K562 (cell line): ENCODE results near the gene GXYLT2. TPM values are rescaled to one million over a fixed set of nuclear protein-coding genes. Genes with fewer than 3 reads are reported as not detected.

Source experiments
- ATAC-seq: fragments of 200-7000 bp; cut with Tn5 transposase; 3 replicates; pipeline ENCODE4 v1.9.1; 2020; ENCODE audit warnings: moderate library complexity
- BruUV-seq: library from RNA; stranded (reverse); fragments of 400-500 nt; replicated peaks from 2 replicates; lab custom pipeline; 2021; lab: Mats Ljungman, UMichigan
- CTCF ChIA-PET: fragments of 300-600 bp; formaldehyde crosslinking; extraction: SDS; loops from one replicate; lab custom pipeline; 2021; ENCODE audit warnings: low intra/inter-chr PET ratio; lab: Yijun Ruan, JAX
- POLR2A ChIA-PET: fragments of 300-600, 350-650 bp; sonication (Branson Sonifier 250); formaldehyde crosslinking; extraction: SDS; loops from one replicate; lab custom pipeline; 2021; ENCODE audit warnings: antibody characterized with exemption, inconsistent platforms; lab: Yijun Ruan, JAX
- DNase-seq, 4 experiments: peaks; one replicate each; pipeline versions ENCODE4 v3.0.0 to v3.0.0-alpha.2; 2011 to 2018; ENCODE audit warnings: low spot score in 3 of 4, mixed read lengths in 3 of 4; ENCODE audit errors: extremely low read depth in 1 of 4
- FAIRE-seq: peaks from 2 replicates; lab custom pipeline; 2011; peaks lifted over from hg19 to GRCh38; lab: Jason Lieb, UNC
- H2AFZ ChIP-seq: 2 replicates; pipeline ENCODE4 v1.6.0; 2011; ENCODE audit warnings: low read depth, low read length, control low read depth, inconsistent platforms
- H3K27ac ChIP-seq: fragments of 200-600 bp; 3 replicates; pipeline ENCODE4 v1.8.0; 2011; ENCODE audit warnings: low read depth, mild to moderate bottlenecking, control low read depth, inconsistent platforms, low read length, moderate library complexity, mixed read lengths; ENCODE audit errors: extremely low read depth
- H3K27me3 ChIP-seq, 2 experiments: fragments of 300-600 bp in 1 of 2; 2 replicates in 1 of 2; 3 replicates in 1 of 2; pipeline versions ENCODE4 v1.6.0 to v1.8.0; 2011; ENCODE audit warnings: inconsistent platforms in 2 of 2, low read length in 2 of 2, mild to moderate bottlenecking in 1 of 2, mixed read lengths in 1 of 2, moderate library complexity in 1 of 2; ENCODE audit not compliant: control insufficient read depth in 2 of 2, insufficient read depth in 2 of 2
- H3K36me3 ChIP-seq: fragments of 300-600 bp; 3 replicates; pipeline ENCODE4 v1.8.0; 2011; ENCODE audit warnings: mild to moderate bottlenecking, low read length, inconsistent platforms; ENCODE audit not compliant: control insufficient read depth, insufficient read depth
- H3K4me1 ChIP-seq, 2 experiments: fragments of 200-600 bp in 1 of 2; replicated peaks in 1 of 2; 2 replicates in 1 of 2; 3 replicates in 1 of 2; pipeline versions ENCODE4 v1.5.1 to v1.8.0; 2011; ENCODE audit warnings: inconsistent platforms in 2 of 2, low read length in 2 of 2, mild to moderate bottlenecking in 1 of 2, mixed read lengths in 1 of 2, moderate library complexity in 1 of 2; ENCODE audit not compliant: control insufficient read depth in 2 of 2, insufficient read depth in 2 of 2
- H3K4me2 ChIP-seq: 2 replicates; pipeline ENCODE4 v1.6.1; 2011; ENCODE audit warnings: low read length, control low read depth, inconsistent platforms, mixed read lengths; ENCODE audit not compliant: insufficient read depth
- H3K4me3 ChIP-seq: fragments of 200-600 bp; sonication (generic), shearing (Covaris generic); 2 replicates; pipeline ENCODE4 v1.5.1; 2016; ENCODE audit warnings: control low read depth, inconsistent platforms
- H3K79me2 ChIP-seq: fragments of 200-600 bp; 3 replicates; pipeline ENCODE4 v1.8.0; 2011; ENCODE audit warnings: low read length, inconsistent platforms; ENCODE audit not compliant: control insufficient read depth, insufficient read depth
- H3K9ac ChIP-seq, 2 experiments: 2 replicates each; pipeline versions ENCODE4 v1.6.0 to v1.6.1; 2011; ENCODE audit warnings: low read depth in 2 of 2, low read length in 2 of 2, control low read depth in 1 of 2, inconsistent platforms in 1 of 2, mild to moderate bottlenecking in 1 of 2, mixed read lengths in 1 of 2; ENCODE audit not compliant: insufficient read depth in 1 of 2
- H3K9me1 ChIP-seq: one replicate; pipeline ENCODE4 v1.6.0; 2011; ENCODE audit warnings: inconsistent platforms, mild to moderate bottlenecking, low read length, moderate library complexity; ENCODE audit not compliant: control insufficient read depth, insufficient read depth
- H3K9me3 ChIP-seq: replicated peaks from 2 replicates; pipeline ENCODE4 v1.5.1; 2011; ENCODE audit warnings: low read depth, low read length, inconsistent platforms; ENCODE audit not compliant: control insufficient read depth, insufficient read depth
- H4K20me1 ChIP-seq: replicated peaks from 2 replicates; pipeline ENCODE4 v1.6.1; 2011; ENCODE audit warnings: low read length, inconsistent platforms, mixed read lengths; ENCODE audit not compliant: control insufficient read depth, insufficient read depth
- FOXP4 ChIP-seq: sonication (generic); formaldehyde crosslinking; IDR thresholded peaks from 2 replicates; pipeline ENCODE4 v1.8.0; 2022; ENCODE audit warnings: mild to moderate bottlenecking, missing genetic modification reagents, borderline replicate concordance
- HINFP ChIP-seq: fragments of 450-650 bp; conservative IDR thresholded peaks from 2 replicates; pipeline ENCODE4 v1.6.1; 2016; ENCODE audit warnings: missing genetic modification characterization, low read depth, mild to moderate bottlenecking, control low read depth, missing compliant biosample characterization
- HIVEP1 ChIP-seq: fragments of 250-450 bp; sonication (Bioruptor Pico); IDR thresholded peaks from 2 replicates; pipeline ENCODE4 v1.4.0; 2020; ENCODE audit warnings: mild to moderate bottlenecking
- HNRNPL ChIP-seq: fragments of 200-400 bp; formaldehyde crosslinking; IDR thresholded peaks from 2 replicates; pipeline ENCODE4 v1.6.1; 2017; ENCODE audit warnings: low read depth, mild to moderate bottlenecking, low read length
- POLR3A ChIP-seq: IDR thresholded peaks from 2 replicates; pipeline ENCODE4 v1.6.1; 2011; ENCODE audit warnings: borderline replicate concordance, mild to moderate bottlenecking, moderate library complexity; ENCODE audit not compliant: insufficient read length, insufficient read depth; ENCODE audit errors: extremely low read depth
- PTTG1 ChIP-seq: fragments of 450-650 bp; IDR thresholded peaks from 2 replicates; pipeline ENCODE4 v1.6.1; 2016; ENCODE audit warnings: low read depth, mild to moderate bottlenecking, missing genetic modification characterization, missing compliant biosample characterization
- ZNF12 ChIP-seq: sonication (generic); formaldehyde crosslinking; IDR thresholded peaks from 2 replicates; pipeline ENCODE4 v1.4.0; 2020; ENCODE audit warnings: mild to moderate bottlenecking, missing genetic modification reagents
- ZNF224 ChIP-seq: sonication (generic); formaldehyde crosslinking; IDR thresholded peaks from 2 replicates; pipeline ENCODE4 v1.8.0; 2022; ENCODE audit warnings: mild to moderate bottlenecking, missing genetic modification reagents
- WGBS: fragments of 100-300 bp; shearing (Covaris generic); methylation state at CpG from one replicate; pipeline ENCODE4 v1.1.6; 2016; ENCODE audit warnings: low coverage, mixed read lengths; ENCODE audit not compliant: insufficient coverage; ENCODE audit errors: missing lambda C conversion rate; 5-methylcytosine and 5-hydroxymethylcytosine counted together
- in situ Hi-C: fragments of 300-500 bp; cut with MboI; formaldehyde crosslinking; loops from 4 replicates; pipeline ENCODE4 v1.15.0; 2018; ENCODE audit warnings: inconsistent platforms, mixed read lengths
- intact Hi-C: fragments of 100-400 bp; cut with micrococcal nuclease; formaldehyde crosslinking; loops from 2 replicates; pipeline ENCODE4 v1.14.2; 2022
- polyA plus RNA-seq, 8 experiments: library from polyadenylated mRNA; depleted of rRNA in 4 of 8; stranded (reverse) in 5 of 8; unstranded in 3 of 8; fragments of >200 nt; fragmentation: Nextera tagmentation in 2 of 8; fragmentation: Illumina TruSeq in 1 of 8; extraction: Ambion mirVana in 2 of 8; extraction: Trizol in 1 of 8; gene quantifications; 2 replicates each; pipeline versions ENCODE4 v1.2.1 to v1.2.3, GENCODE V29; 2011 to 2014; ENCODE audit warnings: inconsistent platforms in 1 of 8, missing spikeins in 1 of 8
- total RNA-seq, 7 experiments: library from RNA; depleted of rRNA in 6 of 7; stranded (reverse); fragments of >200 nt in 6 of 7; fragmentation: Illumina TruSeq in 2 of 7; extraction: Trizol in 2 of 7; gene quantifications; 2 replicates each; pipeline versions ENCODE4 v1.2.1 to v1.2.3, GENCODE V29; 2011 to 2021; ENCODE audit warnings: low replicate concordance in 1 of 7
- TF ChIP-seq, protein P1 (sequence below): sonication (generic); formaldehyde crosslinking; IDR thresholded peaks from 2 replicates; pipeline ENCODE4 v1.8.1; 2023; ENCODE audit warnings: missing genetic modification reagents, mild to moderate bottlenecking, borderline replicate concordance
- TF ChIP-seq, protein P2 (sequence below): sonication (generic); formaldehyde crosslinking; IDR thresholded peaks from 2 replicates; pipeline ENCODE4 v1.4.0; 2020; ENCODE audit warnings: mild to moderate bottlenecking, missing genetic modification reagents

GXYLT2 gene
- total and polyA plus RNA-seq, 9 of the 15 experiments (the other 6 are each of a cell fraction or from before 2014, with no cell fraction given), result 0.71 to 6.0 (median 3.3) TPM

- TF ChIP-seq, protein P1, sequence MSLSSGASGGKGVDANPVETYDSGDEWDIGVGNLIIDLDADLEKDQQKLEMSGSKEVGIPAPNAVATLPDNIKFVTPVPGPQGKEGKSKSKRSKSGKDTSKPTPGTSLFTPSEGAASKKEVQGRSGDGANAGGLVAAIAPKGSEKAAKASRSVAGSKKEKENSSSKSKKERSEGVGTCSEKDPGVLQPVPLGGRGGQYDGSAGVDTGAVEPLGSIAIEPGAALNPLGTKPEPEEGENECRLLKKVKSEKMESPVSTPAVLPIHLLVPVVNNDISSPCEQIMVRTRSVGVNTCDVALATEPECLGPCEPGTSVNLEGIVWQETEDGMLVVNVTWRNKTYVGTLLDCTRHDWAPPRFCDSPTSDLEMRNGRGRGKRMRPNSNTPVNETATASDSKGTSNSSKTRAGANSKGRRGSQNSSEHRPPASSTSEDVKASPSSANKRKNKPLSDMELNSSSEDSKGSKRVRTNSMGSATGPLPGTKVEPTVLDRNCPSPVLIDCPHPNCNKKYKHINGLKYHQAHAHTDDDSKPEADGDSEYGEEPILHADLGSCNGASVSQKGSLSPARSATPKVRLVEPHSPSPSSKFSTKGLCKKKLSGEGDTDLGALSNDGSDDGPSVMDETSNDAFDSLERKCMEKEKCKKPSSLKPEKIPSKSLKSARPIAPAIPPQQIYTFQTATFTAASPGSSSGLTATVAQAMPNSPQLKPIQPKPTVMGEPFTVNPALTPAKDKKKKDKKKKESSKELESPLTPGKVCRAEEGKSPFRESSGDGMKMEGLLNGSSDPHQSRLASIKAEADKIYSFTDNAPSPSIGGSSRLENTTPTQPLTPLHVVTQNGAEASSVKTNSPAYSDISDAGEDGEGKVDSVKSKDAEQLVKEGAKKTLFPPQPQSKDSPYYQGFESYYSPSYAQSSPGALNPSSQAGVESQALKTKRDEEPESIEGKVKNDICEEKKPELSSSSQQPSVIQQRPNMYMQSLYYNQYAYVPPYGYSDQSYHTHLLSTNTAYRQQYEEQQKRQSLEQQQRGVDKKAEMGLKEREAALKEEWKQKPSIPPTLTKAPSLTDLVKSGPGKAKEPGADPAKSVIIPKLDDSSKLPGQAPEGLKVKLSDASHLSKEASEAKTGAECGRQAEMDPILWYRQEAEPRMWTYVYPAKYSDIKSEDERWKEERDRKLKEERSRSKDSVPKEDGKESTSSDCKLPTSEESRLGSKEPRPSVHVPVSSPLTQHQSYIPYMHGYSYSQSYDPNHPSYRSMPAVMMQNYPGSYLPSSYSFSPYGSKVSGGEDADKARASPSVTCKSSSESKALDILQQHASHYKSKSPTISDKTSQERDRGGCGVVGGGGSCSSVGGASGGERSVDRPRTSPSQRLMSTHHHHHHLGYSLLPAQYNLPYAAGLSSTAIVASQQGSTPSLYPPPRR, result no peak
- TF ChIP-seq HNRNPL, result no peak
Observed at GRCh38 chr3:72949016-72949415, 61.2 kb downstream of the GXYLT2 start (continued).

GRCh38 chr3:72950372-72950771, 62.5 kb downstream of the GXYLT2 start:
- Histone ChIP-seq H2AFZ (no peak overlapping the region), H3K9me1 (no peaks in the 10 kb centered on the region), H3K27me3 (no peaks in the 10 kb centered on the region), H3K4me3 (no peak overlapping the region), H4K20me1 (no peaks in the 10 kb centered on the region), H3K27ac (no peak overlapping the region), H3K79me2 (no peaks in the 10 kb centered on the region), H3K9me3 (no peaks in the 10 kb centered on the region), H3K4me2 (no peak overlapping the region), H3K36me3 (no peaks in the 10 kb centered on the region), H3K9ac (no peak overlapping the region), H3K4me1 (peaks cover 5 to 7% of the 10 kb centered on the region in 2 experiments; a peak in 3 of 5 replicates)
- CTCF ChIA-PET, result no interaction called here
- no peak for FAIRE-seq
- WGBS, result 77% methylated on average over 8 of the region's 8 CpGs
- POLR2A ChIA-PET, result no interaction called here
- DNase-seq, result no peak
- intact Hi-C loops (no loop called here), in situ Hi-C loops (no loop called here)
- no TSS peak for BruUV-seq
- ATAC-seq, result no peak
- TF ChIP-seq PTTG1, result no peak
- no peak for TF ChIP-seq HIVEP1 (CRISPR knock-in tag)
- no peak for TF ChIP-seq ZNF12 (CRISPR knock-in tag)
- TF ChIP-seq, protein P2, sequence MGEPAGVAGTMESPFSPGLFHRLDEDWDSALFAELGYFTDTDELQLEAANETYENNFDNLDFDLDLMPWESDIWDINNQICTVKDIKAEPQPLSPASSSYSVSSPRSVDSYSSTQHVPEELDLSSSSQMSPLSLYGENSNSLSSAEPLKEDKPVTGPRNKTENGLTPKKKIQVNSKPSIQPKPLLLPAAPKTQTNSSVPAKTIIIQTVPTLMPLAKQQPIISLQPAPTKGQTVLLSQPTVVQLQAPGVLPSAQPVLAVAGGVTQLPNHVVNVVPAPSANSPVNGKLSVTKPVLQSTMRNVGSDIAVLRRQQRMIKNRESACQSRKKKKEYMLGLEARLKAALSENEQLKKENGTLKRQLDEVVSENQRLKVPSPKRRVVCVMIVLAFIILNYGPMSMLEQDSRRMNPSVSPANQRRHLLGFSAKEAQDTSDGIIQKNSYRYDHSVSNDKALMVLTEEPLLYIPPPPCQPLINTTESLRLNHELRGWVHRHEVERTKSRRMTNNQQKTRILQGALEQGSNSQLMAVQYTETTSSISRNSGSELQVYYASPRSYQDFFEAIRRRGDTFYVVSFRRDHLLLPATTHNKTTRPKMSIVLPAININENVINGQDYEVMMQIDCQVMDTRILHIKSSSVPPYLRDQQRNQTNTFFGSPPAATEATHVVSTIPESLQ (CRISPR knock-in tag), result no peak
- TF ChIP-seq HINFP (tag), result no peak
- no peak for TF ChIP-seq ZNF224
- no peak for TF ChIP-seq POLR3A
- TF ChIP-seq FOXP4, result no peak
